Body of pancreas (tissue), 4 donors: Measurements from ENCODE around the gene PPTC7.

Source experiments
- CTCF ChIP-seq, 7 experiments: fragments of 450-650 bp in 4 of 7; fragments of 200-600 bp in 3 of 7; sonication (generic) in 3 of 7; IDR thresholded peaks; one replicate each; pipeline ENCODE4 v1.5.1; 2016 to 2019; ENCODE audit warnings: antibody characterized with exemption in 7 of 7
- POLR2A ChIP-seq, 3 donors: fragments of 450-650 bp; IDR thresholded peaks; one replicate each; pipeline ENCODE4 v1.6.1; 2016; ENCODE audit warnings: antibody characterized with exemption in 3 of 3, mild to moderate bottlenecking in 2 of 3

GRCh38 chr12:110528277-110528839, 54.8 kb downstream of the PPTC7 start:
- TF ChIP-seq POLR2A (IDR thresholded peaks at IDR 0.05), result no peak
- TF ChIP-seq CTCF (IDR thresholded peaks at IDR 0.05), result no peak
